Omental fat pad (tissue), 4 donors: Measurements from ENCODE around the gene WASL. TPM values are rescaled to one million over a fixed set of nuclear protein-coding genes. Genes with fewer than 3 reads are reported as not detected.

Experiments
- ATAC-seq: fragments of 150-250 bp; one replicate; pipeline ENCODE4 v1.9.1; 2016; ENCODE audit warnings: mild to moderate bottlenecking, moderate library complexity; ENCODE audit not compliant: low FRiP score
- DNase-seq: peaks from one replicate; pipeline ENCODE4 v3.0.0-alpha.2; 2019; ENCODE audit warnings: low spot score
- CTCF ChIP-seq, 3 donors: fragments of 450-650 bp; IDR thresholded peaks; one replicate each; pipeline ENCODE4 v1.5.1; 2016 to 2017; ENCODE audit warnings: antibody characterized with exemption in 3 of 3, mild to moderate bottlenecking in 3 of 3, moderate library complexity in 2 of 3
- total RNA-seq, 4 donors: library from RNA; depleted of rRNA; stranded (reverse); fragments of >200 nt; gene quantifications; one replicate each; pipeline ENCODE4 v1.1.0, GENCODE V29; 2016

WASL gene
- total RNA-seq, 4 donors from 2014 or later: 23.8 to 30.9 (median 27.6) TPM

GRCh38 chr7:123789817-123790216 lies 41.0 kb upstream of the WASL start:
- peak; percentile 73 for ATAC-seq
- no peak for DNase-seq
- TF ChIP-seq CTCF (IDR thresholded peaks at IDR 0.05): no peak

- no peak for TF ChIP-seq CTCF (IDR thresholded peaks at IDR 0.05)
- ATAC-seq (no peak), DNase-seq (no peak)
Measured at GRCh38 chr7:123789206-123789784, 40.5 kb upstream of the WASL start.

GRCh38 chr7:123788584-123788983 lies 39.8 kb upstream of the WASL start:
- DNase-seq (no peak), ATAC-seq (no peak)
- TF ChIP-seq CTCF (IDR thresholded peaks at IDR 0.05): no peak

GRCh38 chr7:123787220-123788007 lies 38.6 kb upstream of the WASL start:
- TF ChIP-seq CTCF (IDR thresholded peaks at IDR 0.05): no peak
- ATAC-seq (no peak), DNase-seq (no peak)

GRCh38 chr7:123784263-123784662 lies 35.5 kb upstream of the WASL start:
- ATAC-seq (no peak), DNase-seq (no peak)
- TF ChIP-seq CTCF (IDR thresholded peaks at IDR 0.05): no peak

- ATAC-seq (no peak), DNase-seq (no peak)
- no peak for TF ChIP-seq CTCF (IDR thresholded peaks at IDR 0.05)
Measured at GRCh38 chr7:123783820-123784219, 35.0 kb upstream of the WASL start.
